Type B pancreatic cell (in vitro differentiated cells): ENCODE data around the gene SUCO. TPM values are rescaled to one million over a fixed set of nuclear protein-coding genes. Genes with fewer than 3 reads are reported as not detected.

Experiments
- DNase-seq: peaks from one replicate; pipeline ENCODE4 v3.0.0; 2021; ENCODE audit warnings: mixed read lengths; ENCODE audit not compliant: unreplicated experiment; ENCODE audit errors: extremely low spot score
- H3K27ac Mint-ChIP-seq: 2 replicates; pipeline ENCODE4 v1.8.0; 2021; ENCODE audit warnings: mild to moderate bottlenecking, mixed read lengths
- H3K27me3 Mint-ChIP-seq: 2 replicates; pipeline ENCODE4 v1.8.0; 2021; ENCODE audit warnings: mixed read lengths
- H3K36me3 Mint-ChIP-seq: 2 replicates; pipeline ENCODE4 v1.8.0; 2021; ENCODE audit warnings: mixed read lengths
- H3K4me1 Mint-ChIP-seq: one replicate; pipeline ENCODE4 v1.8.0; 2021; ENCODE audit warnings: mixed read lengths; ENCODE audit not compliant: unreplicated experiment
- H3K4me3 Mint-ChIP-seq: 2 replicates; pipeline ENCODE4 v1.8.0; 2021; ENCODE audit warnings: mild to moderate bottlenecking, mixed read lengths
- H3K9me3 Mint-ChIP-seq: 2 replicates; pipeline ENCODE4 v1.8.0; 2021; ENCODE audit warnings: mixed read lengths
- CTCF ChIP-seq: fragments of 200-600 bp; sonication (generic); conservative IDR thresholded peaks from 2 replicates; pipeline ENCODE4 v1.5.0; 2021; ENCODE audit warnings: antibody characterized with exemption, mild to moderate bottlenecking
- total RNA-seq: library from RNA; stranded (reverse); gene quantifications from 2 replicates; pipeline ENCODE4 v1.2.1, GENCODE V29; 2021; ENCODE audit warnings: low replicate concordance

Gene SUCO
- total RNA-seq, 1 donor from 2014 or later, result 88.3 TPM

- Mint-ChIP-seq H3K4me3 (no peak overlapping the region), H3K4me1 (peaks cover 41% of the 10 kb centered on the region), H3K9me3 (peaks cover 3% of the 10 kb centered on the region), H3K36me3 (peaks cover 3% of the 10 kb centered on the region), H3K27ac (no peak overlapping the region), H3K27me3 (no peaks in the 10 kb centered on the region)
- no peak for TF ChIP-seq CTCF
- no peak for DNase-seq
Observed at GRCh38 chr1:172540635-172541034, 7.7 kb downstream of the SUCO start.

GRCh38 chr1:172544481-172545104 is 11.6 kb downstream of the SUCO start:
- DNase-seq, result no peak
- Mint-ChIP-seq H3K36me3 (peaks cover 3% of the 10 kb centered on the region), H3K9me3 (peaks cover 3% of the 10 kb centered on the region), H3K27ac (no peak overlapping the region), H3K4me3 (no peak overlapping the region), H3K4me1 (peaks cover 43% of the 10 kb centered on the region), H3K27me3 (no peaks in the 10 kb centered on the region)
- TF ChIP-seq CTCF, result no peak

GRCh38 chr1:172545396-172546004 is 12.6 kb downstream of the SUCO start:
- no peaks in the 10 kb centered on the region for H3K27me3 Mint-ChIP-seq
- peaks cover 3% of the 10 kb centered on the region for H3K9me3 Mint-ChIP-seq
- no peak overlapping the region for H3K4me3 Mint-ChIP-seq
- peaks cover 3% of the 10 kb centered on the region for H3K36me3 Mint-ChIP-seq
- DNase-seq, result no peak
- no peak for TF ChIP-seq CTCF
- no peak overlapping the region for H3K27ac Mint-ChIP-seq
- peaks cover 46% of the 10 kb centered on the region for H3K4me1 Mint-ChIP-seq

GRCh38 chr1:172547071-172547470 is 14.1 kb downstream of the SUCO start:
- Mint-ChIP-seq H3K27ac (no peak overlapping the region), H3K27me3 (no peaks in the 10 kb centered on the region), H3K36me3 (no peaks in the 10 kb centered on the region), H3K4me3 (no peak overlapping the region), H3K9me3 (no peaks in the 10 kb centered on the region), H3K4me1 (peaks cover 43% of the 10 kb centered on the region)
- no peak for DNase-seq
- TF ChIP-seq CTCF, result no peak

- no peak for DNase-seq
- peaks cover under 1% of the 10 kb centered on the region for H3K36me3 Mint-ChIP-seq
- peak overlapping the region; percentile 77 for H3K27ac Mint-ChIP-seq
- H3K27me3 Mint-ChIP-seq, result no peaks in the 10 kb centered on the region
- no peak for TF ChIP-seq CTCF
- H3K9me3 Mint-ChIP-seq, result no peaks in the 10 kb centered on the region
- H3K4me1 Mint-ChIP-seq, result peaks cover 31% of the 10 kb centered on the region
- peak overlapping the region; percentile 62 for H3K4me3 Mint-ChIP-seq
Observed at GRCh38 chr1:172549621-172550280, 16.8 kb downstream of the SUCO start.
